GM10847 (cell line): Measurements from ENCODE around the gene YWHAG.
A peak's percentile ranks its signal among the peaks of the same experiment; 100 is the strongest.

Experiments used
- POLR2A ChIP-seq: IDR thresholded peaks from 2 replicates; pipeline ENCODE4 v1.6.1; 2011; ENCODE audit not compliant: insufficient read length; ENCODE audit errors: extremely low read depth

Gene YWHAG

DNA sequence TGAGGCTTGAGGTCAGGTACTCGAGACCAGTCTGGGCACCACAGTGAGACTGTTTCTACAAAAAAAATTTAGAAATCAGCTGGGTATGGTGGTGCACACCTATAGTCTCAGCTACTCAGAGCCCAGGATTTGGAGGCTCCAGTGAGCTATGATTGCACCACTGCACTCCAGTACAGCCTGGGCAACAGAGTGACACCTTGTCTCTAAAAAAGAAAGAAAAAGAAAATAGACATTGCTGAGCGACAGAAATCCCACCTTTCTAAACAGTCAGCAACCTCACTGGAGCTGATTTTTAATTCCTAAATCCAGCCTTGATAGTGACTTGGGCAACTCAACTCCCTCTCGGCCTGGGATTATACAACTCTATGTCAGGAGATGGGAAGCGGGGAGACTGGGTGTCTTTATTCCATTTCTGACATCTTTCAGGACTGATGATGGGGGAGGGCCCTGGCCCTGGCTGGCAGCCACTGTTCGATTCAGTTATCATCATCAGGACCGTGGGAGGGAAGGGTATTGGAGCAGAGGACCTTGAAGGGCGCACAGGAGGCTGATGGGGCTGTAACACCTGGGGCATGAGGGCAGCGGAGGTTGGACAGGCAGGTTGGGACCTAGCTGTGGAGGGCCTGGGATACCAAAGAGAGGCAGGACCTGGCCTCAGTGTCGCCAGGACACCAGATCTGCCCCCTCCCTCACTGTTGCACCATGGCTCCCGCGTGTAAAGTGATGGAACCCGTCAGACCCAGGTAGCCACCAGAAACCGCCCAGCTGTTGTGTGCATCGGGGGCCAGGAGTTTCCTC is 41.6 kb downstream of the YWHAG start:
- no peak for TF ChIP-seq POLR2A

DNA sequence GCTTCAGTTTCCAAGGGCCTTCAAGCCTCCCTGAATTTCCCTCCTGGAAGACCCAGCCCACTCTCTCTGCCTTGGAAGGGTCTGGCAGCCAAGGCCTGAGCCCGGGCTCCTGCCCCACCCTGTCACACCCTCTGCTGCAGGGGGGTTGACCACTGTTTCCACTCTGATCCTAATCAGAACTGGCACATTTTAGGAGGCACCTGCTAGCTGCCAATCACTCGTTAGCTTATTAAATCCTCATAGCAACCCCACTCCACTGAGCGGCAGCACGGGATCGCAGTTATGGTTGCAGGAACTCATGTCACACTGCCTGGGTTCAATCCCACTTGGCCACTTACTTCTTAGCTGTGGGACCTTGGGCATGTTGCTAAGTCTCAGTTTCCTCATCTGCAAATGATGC is 43.4 kb downstream of the YWHAG start:
- no peak for TF ChIP-seq POLR2A

DNA sequence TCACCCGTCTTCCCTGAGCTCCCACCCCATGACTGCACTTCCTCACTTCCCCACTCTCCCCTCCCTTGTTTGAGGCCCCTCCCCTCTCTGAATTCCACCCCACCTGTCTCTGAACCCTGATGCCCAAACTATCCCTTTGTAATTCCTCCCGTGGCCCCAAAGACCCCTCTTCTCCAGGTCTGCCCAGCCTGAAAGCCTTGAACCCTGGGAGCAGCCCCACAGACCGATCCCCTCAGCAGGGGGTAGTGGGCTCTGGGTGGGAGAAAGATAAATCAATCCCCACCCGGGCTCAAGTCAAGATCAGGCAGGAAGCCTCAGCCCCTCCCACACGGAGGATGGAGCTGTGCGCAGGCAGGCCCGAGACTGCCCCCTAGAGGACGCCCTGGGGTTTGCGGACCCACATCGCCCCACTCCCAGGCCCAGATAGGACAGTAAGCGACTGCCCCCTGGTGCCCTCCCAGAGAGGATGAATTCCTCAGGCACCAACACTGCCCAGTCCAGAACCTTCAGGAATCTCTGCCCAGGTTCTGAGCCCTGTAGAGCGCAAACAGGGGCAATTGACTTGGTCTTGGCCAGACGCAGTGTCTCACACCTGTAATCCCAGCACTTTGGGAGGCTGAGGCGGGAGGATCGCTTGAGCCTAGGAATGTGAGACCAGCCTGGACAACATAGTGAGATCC is 44.6 kb downstream of the YWHAG start:
- TF ChIP-seq POLR2A = no peak

DNA sequence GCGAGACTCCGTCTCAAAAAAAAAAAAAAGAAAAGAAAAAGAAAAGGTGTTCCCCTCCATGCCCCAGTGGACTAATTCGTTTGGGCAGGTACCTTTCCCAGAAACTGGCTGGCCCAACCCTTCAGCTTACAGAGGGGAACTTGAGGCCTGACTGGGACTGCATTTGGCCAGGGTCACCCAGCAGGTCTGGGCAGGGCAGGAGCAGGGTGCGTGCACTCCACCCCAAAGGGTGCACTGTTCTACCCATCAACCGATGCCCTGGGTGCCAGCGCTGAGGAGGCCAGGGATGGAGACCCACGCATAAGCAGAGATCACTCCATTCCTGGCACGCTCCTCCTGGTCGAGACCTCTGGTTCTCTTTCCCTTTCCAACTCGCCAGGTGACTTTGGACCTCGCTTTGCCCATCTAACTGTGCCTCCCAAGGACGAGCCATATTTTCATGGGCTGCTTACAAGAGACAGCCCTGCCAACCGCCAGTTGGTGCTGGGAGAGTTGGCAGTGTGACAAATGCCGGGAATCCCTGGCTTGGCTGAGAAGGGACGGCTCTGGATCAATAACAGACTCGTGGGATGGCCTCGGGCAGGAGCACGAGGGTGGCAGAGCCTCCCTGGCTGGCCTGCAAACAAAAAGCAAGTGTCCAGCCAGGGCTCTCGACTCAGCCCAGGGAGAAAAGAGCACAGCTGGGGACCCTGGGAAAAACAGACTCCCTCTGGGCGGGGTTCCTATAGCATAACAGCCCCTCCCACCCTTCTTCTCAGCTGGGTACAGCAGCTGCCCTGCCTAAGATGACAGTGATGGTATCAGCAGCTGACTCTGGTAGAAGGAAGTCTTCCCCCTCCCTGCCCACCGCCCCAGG is 48.5 kb downstream of the YWHAG start:
- no peak for TF ChIP-seq POLR2A

DNA sequence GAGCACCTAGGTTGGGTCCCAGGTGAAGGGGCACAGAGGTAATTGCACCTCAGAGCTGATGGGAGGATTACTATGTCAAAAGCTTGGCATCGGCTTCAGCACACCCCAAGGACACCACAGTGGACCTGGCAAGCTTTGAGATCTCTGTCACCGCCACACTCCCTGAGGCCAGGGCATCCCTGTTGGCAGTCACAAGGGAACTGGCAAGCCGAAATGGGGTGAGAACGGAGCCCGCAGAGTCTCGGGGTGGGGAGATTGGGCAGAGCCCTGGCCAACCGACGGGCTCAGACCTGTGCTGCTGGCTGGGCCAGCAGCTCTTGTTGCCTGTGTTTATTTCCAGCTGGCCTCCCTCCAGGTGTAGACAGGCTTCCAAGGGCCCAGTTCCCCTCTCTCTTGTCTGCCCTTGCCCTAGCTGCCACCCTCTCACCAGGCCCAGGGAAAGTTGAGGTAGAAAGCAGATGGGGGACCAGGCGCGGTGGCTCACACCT is 53.9 kb downstream of the YWHAG start:
- no peak for TF ChIP-seq POLR2A

DNA sequence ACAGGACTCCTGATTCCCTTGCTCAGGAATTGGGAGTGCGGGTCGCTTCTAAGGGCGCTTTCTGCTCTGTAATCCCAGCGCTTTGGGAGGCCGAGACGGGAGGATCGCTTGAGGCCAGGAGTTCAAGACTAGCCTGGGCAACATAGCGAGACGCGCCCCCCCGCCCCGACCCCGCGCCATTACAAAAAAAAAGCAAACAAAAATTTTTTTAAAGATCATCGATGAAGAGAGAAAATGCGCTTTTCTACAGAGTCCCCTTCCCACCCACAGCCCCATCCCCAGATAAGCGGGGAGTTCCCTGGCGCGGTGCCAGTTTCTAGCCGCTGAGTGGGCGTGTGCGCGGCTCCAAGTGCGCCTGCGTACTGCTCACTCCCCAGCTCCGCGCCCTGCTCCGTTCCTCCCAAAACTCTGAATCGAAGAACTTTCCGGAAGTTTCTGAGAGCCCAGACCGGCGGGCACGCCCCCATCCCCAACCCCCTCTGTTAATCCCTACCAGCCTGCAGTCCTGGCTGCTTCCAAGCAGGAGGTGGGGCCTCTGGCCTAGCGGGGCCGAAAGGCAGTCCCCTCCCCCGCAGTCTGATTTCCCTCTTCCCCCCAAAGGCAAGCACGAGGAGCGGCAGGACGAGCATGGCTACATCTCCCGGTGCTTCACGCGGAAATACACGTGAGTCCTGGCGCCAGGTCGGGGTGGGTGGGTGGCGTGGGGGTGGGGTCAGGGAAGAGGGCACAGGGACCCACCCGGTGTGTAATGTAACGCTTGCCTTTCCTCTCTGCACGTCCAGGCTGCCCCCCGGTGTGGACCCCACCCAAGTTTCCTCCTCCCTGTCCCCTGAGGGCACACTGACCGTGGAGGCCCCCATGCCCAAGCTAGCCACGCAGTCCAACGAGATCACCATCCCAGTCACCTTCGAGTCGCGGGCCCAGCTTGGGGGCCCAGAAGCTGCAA is 55.3 kb downstream of the YWHAG start:
- peak; percentile 32 for TF ChIP-seq POLR2A

DNA sequence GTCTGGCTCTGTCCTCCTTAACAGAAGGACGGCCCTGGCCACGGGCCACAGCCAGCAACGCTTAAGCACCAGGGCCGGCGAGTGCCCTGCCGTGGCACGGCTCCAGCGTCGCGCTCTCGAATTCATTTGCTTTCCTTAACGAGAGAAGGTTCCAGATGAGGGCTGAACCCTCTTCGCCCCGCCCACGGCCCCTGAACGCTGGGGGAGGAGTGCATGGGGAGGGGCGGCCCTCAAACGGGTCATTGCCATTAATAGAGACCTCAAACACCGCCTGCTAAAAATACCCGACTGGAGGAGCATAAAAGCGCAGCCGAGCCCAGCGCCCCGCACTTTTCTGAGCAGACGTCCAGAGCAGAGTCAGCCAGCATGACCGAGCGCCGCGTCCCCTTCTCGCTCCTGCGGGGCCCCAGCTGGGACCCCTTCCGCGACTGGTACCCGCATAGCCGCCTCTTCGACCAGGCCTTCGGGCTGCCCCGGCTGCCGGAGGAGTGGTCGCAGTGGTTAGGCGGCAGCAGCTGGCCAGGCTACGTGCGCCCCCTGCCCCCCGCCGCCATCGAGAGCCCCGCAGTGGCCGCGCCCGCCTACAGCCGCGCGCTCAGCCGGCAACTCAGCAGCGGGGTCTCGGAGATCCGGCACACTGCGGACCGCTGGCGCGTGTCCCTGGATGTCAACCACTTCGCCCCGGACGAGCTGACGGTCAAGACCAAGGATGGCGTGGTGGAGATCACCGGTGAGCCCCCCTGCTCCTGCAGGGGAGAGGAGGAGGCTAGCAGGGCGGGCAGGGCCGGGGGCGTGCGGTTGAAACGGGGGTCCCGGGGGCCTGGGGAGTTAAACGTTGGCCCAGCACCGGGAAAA is 56.2 kb downstream of the YWHAG start, which contains the start of gene HSPB1:
TSS of gene HSPB1 (plus strand) at position 327 of the 855 bp plus-strand sequence. CDS start at position 367, 40 bp downstream.
- peak; percentile 69 for TF ChIP-seq POLR2A

DNA sequence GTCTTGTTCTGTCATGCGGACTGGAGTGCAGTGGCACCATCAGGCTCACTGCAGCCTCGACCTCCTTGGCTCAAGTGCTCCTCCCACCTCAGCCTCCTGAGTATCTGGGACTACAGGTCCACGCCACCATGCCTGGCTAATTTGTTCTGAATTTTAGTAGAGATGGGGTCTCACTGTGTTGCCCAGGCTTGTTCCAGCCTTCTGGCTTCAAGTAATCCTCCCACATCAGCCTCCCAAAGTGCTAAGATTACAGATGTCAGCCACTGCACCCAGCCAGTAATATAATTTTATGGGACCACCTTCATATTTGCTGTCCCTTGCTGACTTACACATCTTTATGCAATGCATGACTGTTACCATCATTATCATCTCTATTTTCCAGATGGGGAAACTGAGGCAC is 57.8 kb downstream of the YWHAG start:
- no peak for TF ChIP-seq POLR2A

DNA sequence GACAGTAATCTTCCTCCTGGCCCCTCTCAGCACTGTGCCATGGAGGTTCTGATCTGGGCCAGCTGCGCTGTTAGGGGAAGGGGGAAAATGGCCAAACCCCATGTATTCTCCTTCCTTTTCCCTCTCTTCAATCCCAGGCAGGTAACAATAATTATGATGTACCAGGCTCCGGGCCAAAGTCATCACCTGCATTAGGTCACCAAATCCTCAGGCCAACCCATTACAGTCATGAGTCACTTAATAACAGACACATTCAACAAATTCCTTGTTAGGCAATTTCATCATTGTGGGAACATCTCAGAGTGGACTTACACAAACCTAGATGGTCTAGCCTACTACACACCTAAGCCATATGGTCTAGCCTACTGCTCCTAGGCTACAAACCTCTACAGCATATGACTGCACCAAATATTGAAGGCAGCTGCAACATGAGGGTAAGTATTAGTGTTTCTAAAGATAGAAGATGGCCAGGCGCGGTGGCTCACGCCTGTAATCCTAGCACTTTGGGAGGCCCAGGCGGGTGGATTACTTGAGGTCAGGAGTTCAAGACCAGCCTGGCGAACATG is 58.5 kb downstream of the YWHAG start:
- no peak for TF ChIP-seq POLR2A

DNA sequence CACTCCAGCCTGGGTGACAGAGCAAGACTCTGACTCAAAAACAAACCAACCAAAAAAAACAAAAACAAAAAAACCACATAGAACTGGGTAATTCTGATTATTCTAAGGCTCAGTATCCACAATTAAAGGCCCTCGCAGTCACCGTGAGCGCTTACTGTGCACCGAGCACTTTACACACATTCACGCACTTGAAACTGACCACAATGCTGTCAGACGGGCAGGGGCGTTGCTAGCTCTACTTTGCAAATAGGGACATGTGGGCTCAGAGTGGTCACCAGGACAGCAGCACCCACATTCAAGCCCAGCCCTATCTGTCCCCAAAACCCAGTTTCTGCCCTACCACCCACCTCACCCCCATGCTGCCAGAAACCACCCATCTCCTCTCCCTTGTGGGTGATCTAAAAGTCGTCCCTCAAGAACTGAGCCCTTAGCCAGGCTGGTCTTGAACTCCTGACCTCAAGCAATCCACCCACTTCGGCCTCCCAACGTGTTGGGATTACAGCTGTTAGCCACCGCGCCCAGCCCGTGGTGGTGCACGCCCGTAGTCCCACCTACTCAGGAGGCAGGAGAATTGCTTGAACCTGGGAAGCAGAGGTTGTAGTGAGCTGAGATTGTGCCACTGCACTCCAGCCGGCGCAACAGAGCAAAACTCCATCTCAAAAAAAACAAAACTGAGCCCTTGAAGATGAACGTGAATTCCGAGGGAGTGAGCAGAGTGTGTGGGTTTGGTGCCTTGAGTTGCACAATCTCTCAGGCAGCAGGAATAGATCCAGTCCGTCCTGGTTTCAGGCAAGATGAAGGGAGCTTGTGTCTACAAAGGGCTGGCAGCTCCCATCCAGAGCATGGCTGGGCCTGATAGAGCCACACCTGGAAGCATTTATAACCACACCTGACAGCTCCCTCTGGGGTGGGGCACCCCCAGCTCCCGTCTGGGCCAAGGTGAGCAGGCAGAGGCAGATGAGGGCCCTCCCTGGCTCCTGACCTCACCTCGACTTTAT is 61.7 kb downstream of the YWHAG start:
- TF ChIP-seq POLR2A = no peak

DNA sequence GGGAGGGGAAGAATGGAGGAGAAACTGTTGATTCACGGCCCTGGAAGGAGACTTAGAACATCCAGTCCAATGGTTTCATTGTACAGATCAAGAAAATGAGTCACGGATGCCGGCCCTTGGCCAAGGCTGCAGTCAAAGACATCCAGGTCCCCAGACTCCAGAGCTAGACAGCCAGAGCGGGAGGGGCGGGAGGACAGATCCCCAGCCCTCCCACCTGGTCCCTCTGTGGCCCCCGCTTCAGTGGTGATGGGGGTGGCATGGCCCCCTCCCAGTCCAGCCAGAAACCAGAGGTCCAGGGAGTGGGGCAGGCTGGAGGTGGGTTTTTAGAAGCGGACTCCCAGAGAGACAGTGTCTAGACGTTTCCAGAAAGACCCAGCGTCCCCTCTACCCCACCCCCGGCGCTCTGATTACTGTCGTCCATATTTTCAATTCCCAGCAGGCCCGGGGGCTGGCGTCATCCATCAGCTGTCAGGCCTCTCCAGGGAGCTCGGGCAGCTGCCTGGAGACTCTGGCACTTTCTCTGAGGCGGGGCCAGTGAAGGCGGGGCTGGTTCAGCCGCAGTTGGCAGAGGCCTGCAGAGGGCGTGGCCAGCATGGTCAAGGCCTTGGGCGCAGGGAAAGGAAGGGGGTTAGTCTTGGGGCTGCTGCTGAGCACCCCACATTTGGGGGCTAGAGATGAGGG is 64.3 kb downstream of the YWHAG start:
- TF ChIP-seq POLR2A = no peak
